Measurements from ENCODE around the gene MYO5B. TPM values are rescaled to one million over a fixed set of nuclear protein-coding genes. Genes with fewer than 3 reads are reported as not detected.

Gene MYO5B
- total RNA-seq, 2 experiments from 2014 or later, result not detected

GRCh38 chr18:50177294-50177992, 17.5 kb downstream of the MYO5B start:
- H3K4me1 Mint-ChIP-seq, result no peaks in the 10 kb centered on the region
- H3K9me3 Mint-ChIP-seq, result no peaks in the 10 kb centered on the region
- H3K36me3 Mint-ChIP-seq, result no peaks in the 10 kb centered on the region
- no peak overlapping the region for H3K27ac Mint-ChIP-seq
- H3K4me3 Mint-ChIP-seq, result no peak overlapping the region
- DNase-seq (no peak), ATAC-seq (ENCODE audit: low read depth) (no peak)
- POLR2A ChIA-PET, result no interaction called here
- H3K27me3 Mint-ChIP-seq, result peaks cover 29% of the 10 kb centered on the region

GRCh38 chr18:50172367-50172766, 22.6 kb downstream of the MYO5B start:
- H3K4me3 Mint-ChIP-seq, result no peak overlapping the region
- POLR2A ChIA-PET, result no interaction called here
- H3K27ac Mint-ChIP-seq, result no peak overlapping the region

GRCh38 chr18:50171406-50171805, 23.5 kb downstream of the MYO5B start:
- DNase-seq (no peak), ATAC-seq (ENCODE audit: low read depth) (no peak)
- no peak overlapping the region for H3K27ac Mint-ChIP-seq
- no peaks in the 10 kb centered on the region for H3K9me3 Mint-ChIP-seq
- no peaks in the 10 kb centered on the region for H3K4me1 Mint-ChIP-seq
- peaks cover 26% of the 10 kb centered on the region for H3K27me3 Mint-ChIP-seq
- no peaks in the 10 kb centered on the region for H3K36me3 Mint-ChIP-seq
- POLR2A ChIA-PET, result no interaction called here
- H3K4me3 Mint-ChIP-seq, result no peak overlapping the region

More at GRCh38 chr18:50172367-50172766, 22.6 kb downstream of the MYO5B start:
- ATAC-seq (ENCODE audit: low read depth), result no peak
- Mint-ChIP-seq H3K36me3 (no peaks in the 10 kb centered on the region), H3K9me3 (no peaks in the 10 kb centered on the region), H3K27me3 (peaks cover 25% of the 10 kb centered on the region), H3K4me1 (no peaks in the 10 kb centered on the region)
- DNase-seq, result no peak

GRCh38 chr18:50170004-50170403, 24.9 kb downstream of the MYO5B start:
- POLR2A ChIA-PET, result no interaction called here
- ATAC-seq (ENCODE audit: low read depth), result no peak
- Mint-ChIP-seq H3K4me3 (no peak overlapping the region), H3K27ac (no peak overlapping the region), H3K27me3 (peaks cover 32% of the 10 kb centered on the region), H3K4me1 (no peaks in the 10 kb centered on the region), H3K9me3 (no peaks in the 10 kb centered on the region), H3K36me3 (no peaks in the 10 kb centered on the region)
- no peak for DNase-seq

GRCh38 chr18:50169149-50169548, 25.8 kb downstream of the MYO5B start:
- DNase-seq, result no peak
- Mint-ChIP-seq H3K4me1 (no peaks in the 10 kb centered on the region), H3K27me3 (peaks cover 36% of the 10 kb centered on the region), H3K9me3 (no peaks in the 10 kb centered on the region), H3K27ac (no peak overlapping the region), H3K4me3 (no peak overlapping the region), H3K36me3 (no peaks in the 10 kb centered on the region)
- POLR2A ChIA-PET, result no interaction called here
- ATAC-seq (ENCODE audit: low read depth), result no peak

GRCh38 chr18:50167966-50168365, 27.0 kb downstream of the MYO5B start:
- ATAC-seq (ENCODE audit: low read depth) (no peak), DNase-seq (no peak)
- POLR2A ChIA-PET, result no interaction called here
- Mint-ChIP-seq H3K27me3 (peaks cover 39% of the 10 kb centered on the region), H3K4me1 (no peaks in the 10 kb centered on the region), H3K4me3 (no peak overlapping the region), H3K9me3 (no peaks in the 10 kb centered on the region), H3K36me3 (no peaks in the 10 kb centered on the region), H3K27ac (no peak overlapping the region)

- Mint-ChIP-seq H3K4me3 (no peak overlapping the region), H3K4me1 (no peaks in the 10 kb centered on the region), H3K36me3 (no peaks in the 10 kb centered on the region), H3K27ac (no peak overlapping the region), H3K9me3 (no peaks in the 10 kb centered on the region), H3K27me3 (peaks cover 42% of the 10 kb centered on the region)
- DNase-seq (no peak), ATAC-seq (ENCODE audit: low read depth) (no peak)
- POLR2A ChIA-PET, result no interaction called here
Observed at GRCh38 chr18:50166901-50167300, 28.0 kb downstream of the MYO5B start.

GRCh38 chr18:50163505-50163904, 31.4 kb downstream of the MYO5B start:
- Mint-ChIP-seq H3K4me1 (peaks cover 2% of the 10 kb centered on the region), H3K27ac (no peak overlapping the region), H3K4me3 (no peak overlapping the region), H3K9me3 (no peaks in the 10 kb centered on the region), H3K27me3 (peaks cover 36% of the 10 kb centered on the region), H3K36me3 (no peaks in the 10 kb centered on the region)
- POLR2A ChIA-PET, result no interaction called here
- ATAC-seq (ENCODE audit: low read depth) (no peak), DNase-seq (no peak)

- Mint-ChIP-seq H3K4me3 (no peak overlapping the region), H3K36me3 (no peaks in the 10 kb centered on the region), H3K4me1 (peaks cover 2% of the 10 kb centered on the region), H3K27me3 (peaks cover 34% of the 10 kb centered on the region), H3K27ac (no peak overlapping the region), H3K9me3 (no peaks in the 10 kb centered on the region)
- POLR2A ChIA-PET, result no interaction called here
- ATAC-seq (ENCODE audit: low read depth) (no peak), DNase-seq (no peak)
Observed at GRCh38 chr18:50162486-50163304, 32.3 kb downstream of the MYO5B start.

GRCh38 chr18:50161597-50162205, 33.2 kb downstream of the MYO5B start:
- peaks cover 2% of the 10 kb centered on the region for H3K4me1 Mint-ChIP-seq
- H3K27ac Mint-ChIP-seq, result no peak overlapping the region
- H3K9me3 Mint-ChIP-seq, result no peaks in the 10 kb centered on the region

GRCh38 chr18:50159654-50160046, 35.3 kb downstream of the MYO5B start:
- Mint-ChIP-seq H3K36me3 (no peaks in the 10 kb centered on the region), H3K4me3 (no peak overlapping the region), H3K27me3 (peaks cover 13% of the 10 kb centered on the region), H3K4me1 (peaks cover 2% of the 10 kb centered on the region), H3K27ac (no peak overlapping the region), H3K9me3 (no peaks in the 10 kb centered on the region)
- DNase-seq, result no peak
- POLR2A ChIA-PET, result no interaction called here
- no peak for ATAC-seq (ENCODE audit: low read depth)

More at GRCh38 chr18:50161597-50162205, 33.2 kb downstream of the MYO5B start:
- POLR2A ChIA-PET, result no interaction called here
- no peaks in the 10 kb centered on the region for H3K36me3 Mint-ChIP-seq
- H3K27me3 Mint-ChIP-seq, result peaks cover 29% of the 10 kb centered on the region
- DNase-seq, result no peak
- no peak overlapping the region for H3K4me3 Mint-ChIP-seq
- ATAC-seq (ENCODE audit: low read depth), result no peak

- Mint-ChIP-seq H3K4me1 (peaks cover 2% of the 10 kb centered on the region), H3K9me3 (no peaks in the 10 kb centered on the region), H3K36me3 (no peaks in the 10 kb centered on the region), H3K27me3 (peaks cover 12% of the 10 kb centered on the region), H3K27ac (no peak overlapping the region), H3K4me3 (no peak overlapping the region)
- DNase-seq (no peak), ATAC-seq (ENCODE audit: low read depth) (no peak)
- POLR2A ChIA-PET, result no interaction called here
Observed at GRCh38 chr18:50158866-50159653, 35.9 kb downstream of the MYO5B start.

- POLR2A ChIA-PET, result no interaction called here
- Mint-ChIP-seq H3K4me1 (no peaks in the 10 kb centered on the region), H3K9me3 (no peaks in the 10 kb centered on the region), H3K27me3 (peaks cover 6% of the 10 kb centered on the region), H3K36me3 (no peaks in the 10 kb centered on the region), H3K4me3 (no peak overlapping the region), H3K27ac (no peak overlapping the region)
- no peak for ATAC-seq (ENCODE audit: low read depth)
- DNase-seq, result no peak
Observed at GRCh38 chr18:50155406-50155805, 39.5 kb downstream of the MYO5B start.

Data from activated naive CD8-positive, alpha-beta T cell treated with anti-CD3 and anti-CD28 coated beads, Interleukin-2, amount 10 ng/mL, durations not matched to agents 7 days and 5 days (primary cell).